ENCODE data around the gene OR1E1.

- TF ChIP-seq POLR2A (IDR thresholded peaks at IDR 0.05) (no peak), CTCF (IDR thresholded peaks at IDR 0.05) (no peak)
Observed at GRCh38 chr17:3411070-3411469, 12.9 kb upstream of the OR1E1 start, which contains the start of gene OR3A3.

All from suprapubic skin (tissue), 3 donors.